Activated T-cell treated with anti-CD3 and anti-CD28 coated beads, Interleukin-2, amount 50 U/mL, for 72 hours (primary cell): ENCODE results near the gene ARL11. TPM values are rescaled to one million over a fixed set of nuclear protein-coding genes. Genes with fewer than 3 reads are reported as not detected.

ENCODE experiments used
- ATAC-seq, 2 donors: fragments of 150-1000 bp; cut with Tn5 transposase; replicated peaks in 1 of 2; 2 replicates each; pipeline ENCODE4 v1.10.0; 2021; ENCODE audit warnings: moderate library complexity in 2 of 2, mild to moderate bottlenecking in 1 of 2
- DNase-seq, 2 donors: peaks; one replicate each; pipeline ENCODE4 v3.0.0; 2021 to 2022; ENCODE audit warnings: mixed read lengths in 1 of 2
- H3K27ac Mint-ChIP-seq: one replicate; pipeline ENCODE4 v1.8.0; 2022; ENCODE audit warnings: mild to moderate bottlenecking, moderate library complexity, mixed read lengths
- H3K27me3 Mint-ChIP-seq: one replicate; pipeline ENCODE4 v1.8.0; 2022; ENCODE audit warnings: low read depth, mixed read lengths
- H3K36me3 Mint-ChIP-seq, 2 donors: one replicate each; pipeline ENCODE4 v1.8.0; 2022; ENCODE audit warnings: mixed read lengths in 2 of 2, mild to moderate bottlenecking in 1 of 2; ENCODE audit not compliant: insufficient read depth in 2 of 2
- H3K4me1 Mint-ChIP-seq: one replicate; pipeline ENCODE4 v1.8.0; 2022; ENCODE audit warnings: low read depth, mixed read lengths
- H3K4me3 Mint-ChIP-seq, 2 donors: one replicate each; pipeline ENCODE4 v1.8.0; 2022; ENCODE audit warnings: mild to moderate bottlenecking in 2 of 2, mixed read lengths in 2 of 2, moderate library complexity in 2 of 2
- H3K9me3 Mint-ChIP-seq, 2 donors: one replicate each; pipeline ENCODE4 v1.8.0; 2022; ENCODE audit warnings: mixed read lengths in 2 of 2
- total RNA-seq, 2 donors: library from RNA; stranded (reverse); gene quantifications; one replicate each; pipeline ENCODE4 v1.2.3, GENCODE V29; 2022

The ARL11 gene
- total RNA-seq, 2 donors from 2014 or later, result 0.35 to 0.65 TPM

- ATAC-seq, result no peak
- DNase-seq, result no peak
- Mint-ChIP-seq H3K27me3 (no peaks in the 10 kb centered on the region), H3K4me3 (no peak overlapping the region), H3K27ac (no peak overlapping the region), H3K4me1 (no peaks in the 10 kb centered on the region), H3K9me3 (no peaks in the 10 kb centered on the region), H3K36me3 (peaks cover 1 to 13% of the 10 kb centered on the region in 2 donors)
Measured at GRCh38 chr13:49667773-49668172, 39.5 kb downstream of the ARL11 start.

GRCh38 chr13:49669735-49670309 lies 41.5 kb downstream of the ARL11 start:
- Mint-ChIP-seq H3K9me3 (no peaks in the 10 kb centered on the region), H3K27ac (no peak overlapping the region), H3K4me1 (no peaks in the 10 kb centered on the region), H3K4me3 (no peak overlapping the region), H3K36me3 (peaks cover 1 to 14% of the 10 kb centered on the region in 2 donors), H3K27me3 (no peaks in the 10 kb centered on the region)
- peak; percentile 49 to 65 for ATAC-seq
- peak; percentile 10 to 22 for DNase-seq

DNA sequence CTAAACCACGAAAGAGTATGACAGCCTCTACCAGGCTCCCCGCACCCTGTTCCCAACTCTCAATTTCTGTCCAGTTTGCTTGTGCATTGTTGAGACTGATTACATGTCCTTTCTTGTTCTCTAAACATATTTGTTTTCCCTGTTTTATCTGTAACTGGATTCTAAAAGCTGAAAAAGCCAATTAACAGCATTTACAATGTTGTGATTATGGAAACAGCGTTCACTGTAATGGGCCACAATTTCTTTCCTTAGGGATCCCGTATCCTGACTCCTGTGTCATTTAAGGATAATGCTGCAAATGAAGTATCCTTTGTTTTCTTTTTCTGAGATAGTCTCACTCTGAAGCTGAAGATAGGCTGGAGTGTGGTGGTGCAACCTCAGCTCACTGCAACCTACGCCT lies 42.5 kb downstream of the ARL11 start:
- ATAC-seq (no peak), DNase-seq (no peak)
- Mint-ChIP-seq H3K9me3 (no peaks in the 10 kb centered on the region), H3K27me3 (no peaks in the 10 kb centered on the region), H3K4me1 (peaks cover 2% of the 10 kb centered on the region), H3K36me3 (peaks cover 1 to 12% of the 10 kb centered on the region in 2 donors), H3K4me3 (no peak overlapping the region), H3K27ac (no peak overlapping the region)

- Mint-ChIP-seq H3K4me1 (peaks cover 4% of the 10 kb centered on the region), H3K27ac (no peak overlapping the region), H3K27me3 (no peaks in the 10 kb centered on the region)
Measured at GRCh38 chr13:49676581-49677298, 48.4 kb downstream of the ARL11 start.

GRCh38 chr13:49678191-49678914 lies 50.0 kb downstream of the ARL11 start:
- no peak for DNase-seq
- no peaks in the 10 kb centered on the region for H3K9me3 Mint-ChIP-seq
- H3K36me3 Mint-ChIP-seq, result peaks cover 1 to 2% of the 10 kb centered on the region in 2 donors
- H3K27me3 Mint-ChIP-seq, result no peaks in the 10 kb centered on the region
- peaks cover 19% of the 10 kb centered on the region for H3K4me1 Mint-ChIP-seq
- no peak for ATAC-seq
- H3K4me3 Mint-ChIP-seq, result no peak overlapping the region
- H3K27ac Mint-ChIP-seq, result no peak overlapping the region

More at GRCh38 chr13:49676581-49677298, 48.4 kb downstream of the ARL11 start:
- Mint-ChIP-seq H3K4me3 (no peak overlapping the region), H3K9me3 (no peaks in the 10 kb centered on the region), H3K36me3 (peaks cover 2 to 4% of the 10 kb centered on the region in 2 donors)
- DNase-seq, result no peak
- ATAC-seq, result no peak

DNA sequence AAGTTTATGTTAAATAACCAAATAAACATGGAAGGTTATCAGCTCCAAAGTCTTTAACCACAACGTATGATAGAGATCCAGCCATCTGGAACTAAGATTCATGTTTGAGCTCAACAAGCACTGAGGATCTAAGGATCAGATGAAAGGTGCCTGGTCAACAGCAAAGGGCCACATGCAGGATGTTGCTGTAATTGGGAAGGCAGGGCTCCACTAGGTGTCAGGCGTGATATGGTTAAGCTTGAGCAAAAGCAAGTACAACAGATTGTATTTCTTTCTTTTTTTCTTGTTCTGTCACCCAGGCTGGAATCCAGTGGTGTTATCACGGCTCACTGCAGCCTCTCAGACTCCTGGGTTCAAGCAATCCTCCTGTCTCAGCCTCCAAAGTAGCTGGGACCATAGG lies 50.9 kb downstream of the ARL11 start:
- DNase-seq, result no peak
- Mint-ChIP-seq H3K9me3 (no peaks in the 10 kb centered on the region), H3K27me3 (no peaks in the 10 kb centered on the region), H3K4me1 (peaks cover 28% of the 10 kb centered on the region), H3K36me3 (peaks cover 1 to 2% of the 10 kb centered on the region in 2 donors), H3K4me3 (no peak overlapping the region), H3K27ac (no peak overlapping the region)
- no peak for ATAC-seq

GRCh38 chr13:49681842-49682435 lies 53.6 kb downstream of the ARL11 start:
- Mint-ChIP-seq H3K27me3 (no peaks in the 10 kb centered on the region), H3K27ac (no peak overlapping the region), H3K9me3 (no peaks in the 10 kb centered on the region), H3K4me3 (no peak overlapping the region), H3K4me1 (peaks cover 45% of the 10 kb centered on the region), H3K36me3 (peaks cover 4 to 5% of the 10 kb centered on the region in 2 donors)
- ATAC-seq (no peak), DNase-seq (no peak)

Other genes starting within 250 kb of the ARL11 start
- gene CAB39L, start 184.4 kb upstream of the ARL11 start, total RNA-seq, result 1 to 10 TPM; 4.4 to 10.0 TPM
- gene SETDB2, start 184.2 kb upstream of the ARL11 start, total RNA-seq, result 10 to 100 TPM; 20.5 to 21.3 TPM
- gene PHF11, start 132.6 kb upstream of the ARL11 start, total RNA-seq, result 100 to 1,000 TPM in 1 of 2 donors, 10 to 100 TPM in 1; 98.9 to 145 TPM
- 10 to 100 TPM; 23.8 to 26.9 TPM for gene RCBTB1, start 42.9 kb upstream of the ARL11 start, total RNA-seq
- 10 to 100 TPM; 34.0 to 41.5 TPM for gene EBPL, start 63.0 kb downstream of the ARL11 start, total RNA-seq
- gene KPNA3, start 164.2 kb downstream of the ARL11 start, total RNA-seq, result 10 to 100 TPM; 23.5 to 27.0 TPM